Caki2 (cell line): ENCODE results near the gene CFAP45. TPM values are rescaled to one million over a fixed set of nuclear protein-coding genes. Genes with fewer than 3 reads are reported as not detected.

Experiments used
- DNase-seq: peaks from one replicate; pipeline ENCODE4 v3.0.0-alpha.2; 2015; ENCODE audit warnings: low read depth
- in situ Hi-C: cut with HindIII; loops from 2 replicates; pipeline ENCODE4 v1.10.0; 2016; ENCODE audit warnings: low sequenced_read_pairs, low pct_unique_long_range_greater_than_20kb, mixed read lengths
- total RNA-seq: library from RNA; depleted of rRNA; stranded (reverse); fragments of >200 nt; shearing (Covaris generic); gene quantifications from 2 replicates; pipeline ENCODE4 v1.2.3, GENCODE V29; 2014; ENCODE audit warnings: low replicate concordance

CFAP45 gene
- total RNA-seq, 1 experiment from 2014 or later: not detected

- no peak for DNase-seq
- in situ Hi-C loops: no loop called here
Measured at GRCh38 chr1:159938211-159938852, 38.4 kb upstream of the CFAP45 start.

GRCh38 chr1:159937054-159937750 is 37.2 kb upstream of the CFAP45 start:
- in situ Hi-C loops: no loop called here
- no peak for DNase-seq

GRCh38 chr1:159936273-159936904 is 36.4 kb upstream of the CFAP45 start:
- in situ Hi-C loops: no loop called here

GRCh38 chr1:159935719-159936272 is 35.8 kb upstream of the CFAP45 start:
- no peak for DNase-seq
- in situ Hi-C loops: no loop called here

More at GRCh38 chr1:159936273-159936904, 36.4 kb upstream of the CFAP45 start:
- DNase-seq: peak; percentile 45

- DNase-seq: no peak
- in situ Hi-C loops: no loop called here
Measured at GRCh38 chr1:159935305-159935704, 35.3 kb upstream of the CFAP45 start.

GRCh38 chr1:159934136-159935039 is 34.4 kb upstream of the CFAP45 start:
- in situ Hi-C loops: no loop called here

GRCh38 chr1:159933347-159933746 is 33.4 kb upstream of the CFAP45 start:
- DNase-seq: no peak
- in situ Hi-C loops: no loop called here

More at GRCh38 chr1:159934136-159935039, 34.4 kb upstream of the CFAP45 start:
- DNase-seq: no peak

- in situ Hi-C loops: no loop called here
- no peak for DNase-seq
Measured at GRCh38 chr1:159932296-159933285, 32.6 kb upstream of the CFAP45 start.

GRCh38 chr1:159931795-159932173 is 31.8 kb upstream of the CFAP45 start:
- DNase-seq: no peak
- in situ Hi-C loops: no loop called here

- in situ Hi-C loops: no loop called here
- no peak for DNase-seq
Measured at GRCh38 chr1:159931101-159931794, 31.3 kb upstream of the CFAP45 start.

GRCh38 chr1:159930634-159931033 is 30.7 kb upstream of the CFAP45 start:
- DNase-seq: no peak
- in situ Hi-C loops: no loop called here

- in situ Hi-C loops: no loop called here
- DNase-seq: no peak
Measured at GRCh38 chr1:159930216-159930615, 30.3 kb upstream of the CFAP45 start.

- in situ Hi-C loops: no loop called here
- DNase-seq: no peak
Measured at GRCh38 chr1:159929155-159930051, 29.4 kb upstream of the CFAP45 start.

GRCh38 chr1:159928491-159929050 is 28.6 kb upstream of the CFAP45 start:
- DNase-seq: no peak
- in situ Hi-C loops: no loop called here

GRCh38 chr1:159927849-159928431 is 28.0 kb upstream of the CFAP45 start:
- no peak for DNase-seq
- in situ Hi-C loops: no loop called here
